Stomach (tissue), 9 donors: ENCODE data around the gene MYH16. TPM values are rescaled to one million over a fixed set of nuclear protein-coding genes. Genes with fewer than 3 reads are reported as not detected.
"Not testable (repeated sequence)": the region's sequence is repeated elsewhere in the genome, so short reads cannot be mapped to it uniquely, and the experiment has no call there.

Experiments
- DNase-seq, 2 donors: peaks; one replicate each; pipeline versions ENCODE4 v3.0.0 to v3.0.0-alpha.2; 2013 to 2019
- H3K27ac ChIP-seq, 5 donors: fragments of 200-600 bp in 4 of 5; sonication (generic) in 4 of 5; one replicate each; pipeline ENCODE4 v1.5.1; 2013 to 2019; ENCODE audit warnings: mild to moderate bottlenecking in 1 of 5, moderate library complexity in 1 of 5
- H3K27me3 ChIP-seq, 3 donors: fragments of 200-600 bp; sonication (generic); one replicate each; pipeline ENCODE4 v1.5.1; 2017 to 2019; ENCODE audit warnings: mixed run types in 1 of 3
- H3K36me3 ChIP-seq, 4 donors: fragments of 200-600 bp; sonication (generic); 1 replicate in 3 of 4; 2 replicates in 1 of 4; pipeline ENCODE4 v1.5.1; 2016 to 2019
- H3K4me1 ChIP-seq, 4 donors: fragments of 200-600 bp; sonication (generic); one replicate each; pipeline ENCODE4 v1.5.1; 2016 to 2019
- H3K4me3 ChIP-seq, 4 donors: fragments of 200-600 bp; sonication (generic) in 3 of 4; one replicate each; pipeline ENCODE4 v1.5.1; 2016 to 2019; ENCODE audit warnings: mild to moderate bottlenecking in 1 of 4
- H3K9me3 ChIP-seq, 4 donors: fragments of 200-600 bp; sonication (generic); one replicate each; pipeline ENCODE4 v1.5.1; 2016 to 2019
- CTCF ChIP-seq, 7 experiments: fragments of 450-650 bp in 4 of 7; fragments of 200-600 bp in 3 of 7; sonication (generic) in 3 of 7; IDR thresholded peaks; one replicate each; pipeline ENCODE4 v1.5.1; 2016 to 2019; ENCODE audit warnings: antibody characterized with exemption in 7 of 7, control low read depth in 2 of 7, mild to moderate bottlenecking in 1 of 7
- EP300 ChIP-seq: sonication (generic); formaldehyde crosslinking; IDR thresholded peaks from one replicate; pipeline ENCODE4 v1.6.1; 2017; ENCODE audit warnings: antibody characterized with exemption
- POLR2A ChIP-seq, 4 donors: fragments of 450-650 bp; IDR thresholded peaks; one replicate each; pipeline ENCODE4 v1.6.1; 2016; ENCODE audit warnings: antibody characterized with exemption in 4 of 4, control low read depth in 2 of 4, mild to moderate bottlenecking in 1 of 4, moderate library complexity in 1 of 4
- POLR2AphosphoS5 ChIP-seq, 3 donors: sonication (generic); formaldehyde crosslinking; IDR thresholded peaks; one replicate each; pipeline ENCODE4 v1.6.1; 2016; ENCODE audit warnings: antibody characterized with exemption in 3 of 3
- WGBS, 5 donors: extraction: QIAGEN DNeasy Blood & Tissue Kit in 3 of 5; methylation state at CpG; one replicate each; pipeline versions ENCODE4 v1.1.5 to v1.1.7; 2013 to 2018; 5-methylcytosine and 5-hydroxymethylcytosine counted together
- intact Hi-C: fragments of 100-400 bp; cut with DNase I; formaldehyde crosslinking; loops from one replicate; pipeline ENCODE4 v1.15.1; 2023; ENCODE audit warnings: low total_unique reads
- polyA plus RNA-seq, 3 donors: library from polyadenylated mRNA; stranded (reverse); fragments of 200-250 nt; gene quantifications; one replicate each; pipeline ENCODE4 v1.2.3, GENCODE V29; 2013
- total RNA-seq, 5 donors: library from RNA; depleted of rRNA; stranded (reverse); fragments of >200 nt; gene quantifications; one replicate each; pipeline versions ENCODE4 v1.1.0 to v1.2.3, GENCODE V29; 2014 to 2016
- donor health status: healthy with polysubstance abuse.
- donor health status: Bipolar disorder and iron deficiency.
- donor health status: healthy.

The MYH16 gene
- total and polyA plus RNA-seq, 8 donors: 0.05 to 0.37 TPM; not detected in 6

- 60 to 74% (median 71%) methylated on average over 16 of the region's 16 CpGs for WGBS, 5 donors
- Histone ChIP-seq H3K36me3 (no peaks in the 10 kb centered on the region), H3K27ac (no peak overlapping the region), H3K27me3 (no peaks in the 10 kb centered on the region), H3K4me3 (no peak overlapping the region), H3K4me1 (peaks cover 6 to 13% (median 8%) of the 10 kb centered on the region in 4 donors), H3K9me3 (peaks cover 0 to 5% (median 0%) of the 10 kb centered on the region in 4 donors)
- TF ChIP-seq POLR2A (IDR thresholded peaks at IDR 0.05): no peak
- TF ChIP-seq EP300: no peak
- no peak for TF ChIP-seq CTCF (IDR thresholded peaks at IDR 0.05)
- no peak for TF ChIP-seq POLR2AphosphoS5 (IDR thresholded peaks at IDR 0.05)
- intact Hi-C loops: no loop called here
- no peak for DNase-seq
Observed at GRCh38 chr7:99270702-99271101, 1.9 kb upstream of the MYH16 start.

DNA sequence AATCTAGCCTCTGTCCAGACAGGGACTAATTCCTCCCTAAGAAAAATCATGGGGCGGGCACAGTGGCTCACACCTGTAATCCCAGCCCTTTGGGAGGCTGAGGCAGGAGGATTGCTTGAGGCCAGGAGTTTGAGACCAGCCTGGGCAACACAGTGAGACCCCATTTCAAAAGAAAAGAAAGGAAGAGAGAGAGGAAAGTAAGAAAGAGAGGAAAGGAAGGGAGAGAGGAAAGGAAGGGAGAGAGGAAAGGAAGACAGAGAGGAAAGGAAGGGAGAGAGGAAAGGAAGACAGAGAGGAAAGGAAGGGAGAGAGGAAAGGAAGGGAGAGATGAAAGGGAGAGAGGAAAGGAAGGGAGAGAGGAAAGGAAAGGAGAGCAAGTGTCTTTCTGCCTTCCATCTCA is 922 bp downstream of the MYH16 start:
- H3K4me3 ChIP-seq, H3K27me3 ChIP-seq, DNase-seq, H3K36me3 ChIP-seq, H3K9me3 ChIP-seq, intact Hi-C loops, H3K4me1 ChIP-seq: not testable (repeated sequence)
- H3K27ac ChIP-seq: peak overlapping the region in 4 of 5 donors; percentile 53 to 80 (median 62)
- WGBS, 5 donors: 88 to 100% (median 97%) methylated on average over 1 of the region's 1 CpG

DNA sequence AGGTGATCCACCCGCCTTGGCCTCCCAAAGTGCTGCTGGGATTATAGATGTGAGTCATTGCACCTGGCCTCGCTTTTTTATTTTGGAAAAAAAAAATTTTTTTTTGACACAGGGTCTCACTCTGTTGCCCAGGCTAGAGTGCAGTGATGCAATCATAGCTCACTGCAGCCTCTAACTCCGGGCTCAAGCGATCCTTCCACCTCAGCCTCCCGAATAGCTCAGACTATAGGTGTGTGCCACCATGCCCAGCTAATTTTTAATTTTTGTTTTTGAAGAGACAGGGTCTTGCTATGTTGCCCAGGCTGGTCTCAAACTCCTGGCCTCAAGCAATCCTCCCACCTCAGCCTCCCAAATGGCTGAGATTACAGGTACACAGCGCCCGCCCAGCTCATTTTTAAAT is 2.3 kb downstream of the MYH16 start:
- H3K4me3 ChIP-seq, intact Hi-C loops, H3K4me1 ChIP-seq, H3K36me3 ChIP-seq, H3K9me3 ChIP-seq, H3K27me3 ChIP-seq, DNase-seq: not testable (repeated sequence)
- 91 to 95% (median 93%) methylated on average over 7 of the region's 7 CpGs for WGBS, 5 donors
- peak overlapping the region in 3 of 5 donors; percentile 59 to 80 (median 64) for H3K27ac ChIP-seq

DNA sequence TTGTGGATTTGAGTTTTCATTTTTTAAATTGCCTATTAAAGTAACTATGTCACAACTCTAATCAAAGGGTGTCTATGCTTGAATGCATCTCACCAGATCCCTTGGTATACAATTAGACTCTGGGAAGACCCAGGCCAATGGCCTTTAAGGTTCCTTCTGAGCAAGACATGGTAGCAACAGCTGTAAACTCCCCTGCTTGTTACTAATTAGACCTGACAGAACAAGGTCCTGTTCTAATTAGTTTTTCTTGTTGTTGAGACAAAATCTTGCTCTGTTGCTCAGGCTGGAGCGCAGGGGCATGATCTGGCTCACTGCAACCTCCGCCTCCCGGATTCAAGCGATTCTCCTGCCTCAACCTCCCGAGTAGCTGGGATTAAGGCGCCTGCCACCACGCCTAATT is 2.9 kb downstream of the MYH16 start:
- H3K4me3 ChIP-seq: no peak overlapping the region
- no peaks in the 10 kb centered on the region for H3K36me3 ChIP-seq
- no peak for DNase-seq
- TF ChIP-seq POLR2A (IDR thresholded peaks at IDR 0.05) (no peak), EP300 (no peak), POLR2AphosphoS5 (IDR thresholded peaks at IDR 0.05) (no peak), CTCF (IDR thresholded peaks at IDR 0.05) (no peak)
- intact Hi-C loops: no loop called here
- no peak overlapping the region for H3K27ac ChIP-seq
- no peaks in the 10 kb centered on the region for H3K9me3 ChIP-seq
- H3K27me3 ChIP-seq: no peaks in the 10 kb centered on the region
- H3K4me1 ChIP-seq: no peaks in the 10 kb centered on the region
- 86 to 96% (median 93%) methylated on average over 7 of the region's 7 CpGs for WGBS, 5 donors

- no peak overlapping the region for H3K4me3 ChIP-seq
- H3K9me3 ChIP-seq: no peaks in the 10 kb centered on the region
- H3K4me1 ChIP-seq: no peaks in the 10 kb centered on the region
- TF ChIP-seq POLR2A (IDR thresholded peaks at IDR 0.05): no peak
- TF ChIP-seq EP300: no peak
- no peak for TF ChIP-seq CTCF (IDR thresholded peaks at IDR 0.05)
- no peak for TF ChIP-seq POLR2AphosphoS5 (IDR thresholded peaks at IDR 0.05)
- no peaks in the 10 kb centered on the region for H3K27me3 ChIP-seq
- no peak overlapping the region for H3K27ac ChIP-seq
- intact Hi-C loops: no loop called here
- H3K36me3 ChIP-seq: no peaks in the 10 kb centered on the region
- no peak for DNase-seq
- 75 to 87% (median 79%) methylated on average over 5 of the region's 5 CpGs for WGBS, 5 donors
Observed at GRCh38 chr7:99278180-99278579, 5.5 kb downstream of the MYH16 start.

- intact Hi-C loops, H3K4me3 ChIP-seq, H3K9me3 ChIP-seq, H3K36me3 ChIP-seq, DNase-seq, H3K27ac ChIP-seq, H3K4me1 ChIP-seq, H3K27me3 ChIP-seq: not testable (repeated sequence)
- 92 to 98% (median 96%) methylated on average over 4 of the region's 4 CpGs for WGBS, 5 donors
Observed at GRCh38 chr7:99284165-99284564, 11.5 kb downstream of the MYH16 start.
